Panc1 (cell line): Measurements from ENCODE around the gene RPRD1A.

Experiments
- CTCF ChIP-seq: fragments of 450-650 bp; IDR thresholded peaks from 2 replicates; pipeline ENCODE4 v1.5.1; 2017; ENCODE audit warnings: mild to moderate bottlenecking
- REST ChIP-seq, 2 experiments: IDR thresholded peaks; 2 replicates each; pipeline ENCODE4 v1.6.1; 2011 to 2012; ENCODE audit warnings: low read depth in 2 of 2, control low read depth in 1 of 2, low read length in 1 of 2, mild to moderate bottlenecking in 1 of 2, moderate library complexity in 1 of 2; ENCODE audit not compliant: insufficient read depth in 1 of 2

GRCh38 chr18:36051760-36052159 lies 15.6 kb downstream of the RPRD1A start:
- TF ChIP-seq CTCF, result no peak
- no peak for TF ChIP-seq REST (IDR thresholded peaks at IDR 0.05; ENCODE audit: insufficient read depth in 1 of 2, low read depth in 2 of 2, low read length in 1 of 2)
